ENCODE measurements around the gene C1orf159. TPM values are rescaled to one million over a fixed set of nuclear protein-coding genes. Genes with fewer than 3 reads are reported as not detected.
"Not testable (repeated sequence)": the region's sequence is repeated elsewhere in the genome, so short reads cannot be mapped to it uniquely, and the experiment has no call there.

Gene C1orf159
- total RNA-seq, 1 donor from 2014 or later = 11.4 TPM

DNA sequence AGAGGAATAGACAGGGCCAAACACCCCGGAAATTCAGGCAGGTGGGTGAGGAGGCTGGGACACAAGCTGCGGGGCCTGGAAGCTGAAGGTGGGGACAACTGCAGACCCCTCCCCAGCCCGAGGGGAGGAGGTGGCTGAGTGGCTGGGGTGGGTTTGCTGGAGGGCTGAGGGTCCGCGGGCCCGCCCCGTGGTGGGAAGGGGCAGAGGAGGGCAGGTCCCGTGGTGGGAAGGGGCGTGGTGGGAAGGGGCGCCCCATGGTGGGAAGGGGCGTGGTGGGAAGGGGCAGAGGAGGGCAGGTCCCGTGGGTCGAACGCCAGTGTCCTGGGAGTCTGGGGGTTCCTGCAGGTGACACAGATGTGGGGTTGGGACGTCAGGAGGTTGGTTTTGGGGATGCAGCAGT, 33.5 kb upstream of the C1orf159 start:
- DNase-seq = no peak

DNA sequence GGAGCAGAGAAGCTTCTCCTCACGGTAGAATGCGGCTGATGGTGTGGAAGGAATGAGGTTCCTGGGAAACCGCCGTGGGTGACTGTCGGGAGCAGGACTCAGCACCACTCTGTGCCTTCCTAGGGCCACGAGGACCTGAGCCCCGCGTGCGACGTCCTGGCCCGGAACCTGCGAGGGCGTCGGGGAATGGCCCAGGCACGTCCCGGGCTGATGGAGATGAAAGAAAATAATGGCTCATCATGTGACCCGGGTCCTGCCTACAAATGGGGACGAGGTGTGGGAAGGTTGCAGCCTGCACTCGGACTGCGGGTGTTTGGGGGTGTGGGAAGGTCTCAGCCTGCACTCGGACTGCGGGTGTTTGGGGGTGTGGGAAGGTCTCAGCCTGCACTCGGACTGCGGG, 32.7 kb upstream of the C1orf159 start:
- DNase-seq = no peak

DNA sequence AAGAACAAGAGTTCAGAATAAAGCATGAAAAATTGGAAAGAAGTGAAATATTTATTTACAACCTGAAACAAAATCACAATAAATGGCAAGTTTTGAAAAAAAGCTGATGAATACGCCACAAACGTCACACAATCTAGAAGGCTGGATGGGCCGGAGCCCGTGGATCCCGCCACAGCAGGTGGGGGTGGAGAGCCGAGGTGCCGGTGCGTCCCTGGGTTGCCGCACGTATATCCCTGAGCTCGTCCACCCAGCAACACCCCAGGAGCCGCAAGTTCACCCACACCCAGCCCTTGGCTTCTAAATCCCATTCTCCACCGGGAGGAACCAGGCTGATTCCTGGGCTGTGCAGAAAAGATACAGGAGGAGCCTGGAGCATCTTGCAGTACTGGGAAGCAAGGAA, 32.2 kb upstream of the C1orf159 start:
- DNase-seq = no peak

DNA sequence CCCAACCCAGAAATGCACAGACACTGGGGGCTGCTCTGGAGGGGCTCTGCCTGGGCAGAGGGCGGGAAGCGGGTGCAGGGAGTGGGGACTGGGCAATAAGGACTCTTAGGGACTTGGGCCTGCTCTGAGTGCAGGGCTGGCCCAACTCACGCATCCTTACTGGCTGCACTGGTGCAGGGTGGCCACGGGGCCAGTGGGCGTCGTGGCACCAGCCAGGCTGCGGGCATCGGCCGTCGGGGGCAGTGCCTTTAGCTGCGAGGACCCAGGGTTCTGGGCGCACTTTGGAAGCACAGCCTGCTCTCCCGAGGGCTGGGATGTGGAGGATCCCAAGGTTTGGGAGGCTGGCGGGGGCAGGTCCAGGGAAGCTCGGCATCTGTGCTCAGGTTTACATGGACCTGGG, 30.7 kb upstream of the C1orf159 start:
- no peak for DNase-seq

DNA sequence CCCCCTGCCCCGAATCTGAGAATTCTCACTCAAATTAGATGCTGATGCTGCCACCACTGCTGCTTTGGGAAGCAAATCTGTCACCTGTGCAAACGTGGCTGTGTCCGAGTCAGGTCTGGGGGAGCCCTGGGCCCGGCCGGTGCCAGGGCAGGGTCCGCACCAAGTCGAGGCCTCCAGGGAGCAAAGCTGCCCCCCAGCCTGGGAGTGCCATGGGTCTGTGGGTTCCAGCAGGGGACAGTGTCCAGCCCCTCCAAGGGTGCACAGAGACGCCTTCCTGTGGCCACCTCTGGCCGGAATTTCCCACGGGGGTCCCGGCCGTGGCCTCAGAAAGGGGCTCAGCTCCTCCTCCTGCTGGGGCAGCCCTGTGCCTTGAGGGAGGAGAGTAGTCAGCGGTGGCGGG, 30.1 kb upstream of the C1orf159 start:
- no peak for DNase-seq

DNA sequence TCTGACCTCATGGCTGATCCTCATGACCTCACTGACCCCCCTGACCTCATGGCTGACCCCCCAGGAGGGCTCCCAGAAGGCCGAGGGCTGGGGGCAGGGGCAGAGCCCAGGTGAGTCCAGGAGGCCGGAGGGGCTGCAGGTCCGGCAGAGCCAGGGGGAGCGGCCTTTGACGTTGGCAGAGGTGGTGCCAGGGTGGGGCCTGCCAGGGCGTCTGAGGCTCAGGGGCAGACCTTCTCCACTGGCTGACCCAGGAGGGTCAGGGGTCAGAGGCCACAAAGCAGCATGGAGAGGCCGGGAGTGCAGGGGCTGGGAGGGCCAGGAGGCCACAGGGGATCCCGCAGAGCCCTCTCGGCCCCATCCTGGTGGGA, 29.6 kb upstream of the C1orf159 start:
- no peak for DNase-seq

DNA sequence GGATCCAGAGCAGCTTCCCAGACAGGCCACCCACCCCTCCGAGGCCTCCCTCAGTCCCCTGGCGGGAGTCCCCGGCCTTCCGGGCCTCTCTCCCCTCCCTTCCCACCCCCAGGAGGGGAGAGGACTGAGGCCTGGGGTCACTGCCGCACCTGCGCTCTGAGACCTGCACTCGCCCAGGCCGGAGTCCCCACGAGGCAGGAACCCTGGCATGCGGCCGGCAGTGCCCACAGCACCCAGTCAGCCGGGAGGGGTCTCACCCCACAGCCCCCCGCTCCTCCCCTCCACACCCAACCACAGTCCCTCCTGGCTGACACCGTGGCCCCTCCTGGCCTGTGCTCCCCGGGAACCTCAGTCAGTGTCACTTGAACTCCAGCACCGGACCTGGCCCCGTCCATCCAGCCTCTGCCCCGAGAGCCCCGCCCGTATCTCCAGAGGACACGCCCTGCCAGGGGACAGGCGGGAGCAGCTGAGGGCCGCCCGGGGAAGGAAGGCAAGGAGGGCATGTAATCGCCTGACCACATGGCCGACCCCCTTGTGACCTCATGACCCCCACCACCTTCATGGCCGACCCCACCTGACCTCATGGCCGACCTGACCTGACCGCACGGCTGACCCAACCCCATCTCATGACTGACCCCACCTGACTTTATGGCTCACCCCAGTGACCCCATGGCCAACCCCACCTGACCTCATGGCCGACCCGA, 29.1 kb upstream of the C1orf159 start:
- no peak for DNase-seq

DNA sequence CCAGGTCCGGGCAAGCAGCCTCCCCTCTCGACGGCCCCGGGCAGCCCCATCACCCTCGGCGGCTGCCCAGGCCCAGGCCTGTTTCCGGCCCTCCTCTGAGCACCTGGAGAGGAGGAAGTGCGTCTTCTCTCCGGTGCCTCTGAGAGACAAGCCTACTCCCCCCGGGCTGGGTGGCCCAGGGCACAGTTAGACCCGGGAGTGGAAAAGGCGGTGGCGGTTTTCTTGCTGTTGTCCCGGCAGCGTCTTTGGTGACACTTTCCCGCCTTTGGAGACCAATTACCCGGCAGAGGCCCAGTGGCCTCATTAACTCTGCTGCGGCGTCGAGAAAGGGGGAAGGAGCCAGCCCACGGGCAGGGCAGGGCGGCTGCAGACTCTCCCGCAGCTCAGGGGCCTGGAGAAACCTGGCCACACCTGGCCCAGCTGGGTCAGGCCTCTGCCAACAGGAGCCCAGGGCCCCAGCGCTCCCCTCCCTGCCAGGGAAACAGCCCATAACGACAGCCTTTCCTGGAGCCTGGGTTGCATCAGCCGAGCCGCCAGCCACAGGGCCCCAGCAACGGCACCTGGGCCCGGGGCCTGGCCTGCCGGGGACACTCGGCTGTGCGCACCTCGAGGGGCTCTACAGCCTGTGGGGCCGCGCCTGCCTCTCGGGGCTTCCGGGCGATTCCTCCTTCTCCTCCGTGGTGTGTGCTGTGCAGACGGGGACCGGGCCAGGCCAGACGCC, 28.4 kb upstream of the C1orf159 start:
- no peak for DNase-seq

DNA sequence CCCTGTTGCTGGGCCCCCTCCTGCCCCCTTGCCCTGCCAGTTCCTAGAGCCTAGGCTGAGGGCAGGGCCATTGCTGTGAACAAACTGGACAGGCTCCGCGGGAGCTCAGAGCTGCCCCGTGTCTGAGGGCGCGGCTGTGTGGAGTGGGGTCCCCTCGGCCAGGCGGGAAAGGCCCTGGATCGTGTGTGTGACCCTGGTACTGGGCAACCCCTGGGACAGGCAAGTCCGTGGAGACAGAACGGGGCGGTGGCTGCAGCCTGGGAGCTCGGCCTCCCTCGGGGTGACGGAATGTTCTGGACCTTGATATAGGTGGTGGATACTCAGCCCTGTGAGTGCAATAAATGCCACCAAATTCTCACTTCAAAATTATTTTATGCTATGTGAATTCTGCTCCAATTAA, 27.7 kb upstream of the C1orf159 start:
- no peak for DNase-seq

DNA sequence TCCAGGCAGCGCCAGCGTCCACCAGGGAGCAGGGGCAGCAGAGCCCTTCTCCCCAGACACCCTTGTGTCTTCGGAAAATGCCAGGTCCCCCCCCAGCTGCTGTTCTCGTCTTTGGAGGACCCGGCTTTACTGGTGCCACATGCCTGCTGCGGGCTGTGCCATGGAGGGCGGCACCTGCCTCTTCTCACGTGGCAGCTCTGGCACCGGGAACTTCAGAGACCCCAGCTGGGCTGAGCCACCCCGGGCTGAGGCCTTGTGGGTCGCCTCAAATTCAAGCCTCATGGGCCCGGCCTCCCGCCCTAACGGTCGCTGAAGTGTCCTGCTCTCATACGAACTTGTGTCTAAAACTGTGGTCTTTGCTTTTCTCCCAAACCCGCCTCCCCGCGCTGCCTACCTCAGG, 27.0 kb upstream of the C1orf159 start:
- no peak for DNase-seq

DNA sequence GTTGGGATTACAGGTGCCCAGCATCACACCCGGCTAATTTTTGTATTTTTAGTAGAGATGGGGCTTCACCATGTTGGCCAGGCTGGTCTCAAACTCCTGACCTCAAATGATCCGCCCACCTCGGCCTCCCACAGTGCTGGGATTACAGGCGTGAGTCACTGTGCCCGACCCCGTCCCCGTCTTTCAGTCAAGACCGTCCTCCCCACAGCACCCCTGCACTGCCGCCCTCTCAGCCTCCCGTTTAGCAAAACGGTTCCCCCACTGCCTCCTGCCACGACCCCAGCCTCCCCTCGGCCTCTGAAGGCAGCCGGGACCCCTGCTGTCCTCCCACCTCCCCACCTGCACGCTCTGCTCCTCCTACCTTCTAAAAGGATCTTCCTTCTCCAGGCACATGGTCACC, 26.5 kb upstream of the C1orf159 start:
- DNase-seq = not testable (repeated sequence)

DNA sequence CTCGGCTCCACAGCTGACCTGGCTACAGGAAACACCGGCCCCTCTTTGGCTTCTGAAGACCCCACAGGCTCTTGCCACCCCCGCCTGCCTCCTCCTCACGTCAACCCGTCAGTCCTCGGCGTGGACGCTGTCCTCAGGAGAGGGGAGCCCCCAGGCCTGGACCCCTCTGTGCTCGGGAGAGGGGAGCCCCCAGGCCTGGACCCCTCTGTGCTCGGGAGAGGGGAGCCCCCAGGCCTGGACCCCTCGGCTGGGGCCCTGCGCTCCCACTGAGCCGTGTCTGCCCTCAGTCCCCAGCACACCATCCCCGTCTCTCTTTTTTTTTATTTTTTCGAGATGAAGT, 26.0 kb upstream of the C1orf159 start:
- no peak for DNase-seq

DNA sequence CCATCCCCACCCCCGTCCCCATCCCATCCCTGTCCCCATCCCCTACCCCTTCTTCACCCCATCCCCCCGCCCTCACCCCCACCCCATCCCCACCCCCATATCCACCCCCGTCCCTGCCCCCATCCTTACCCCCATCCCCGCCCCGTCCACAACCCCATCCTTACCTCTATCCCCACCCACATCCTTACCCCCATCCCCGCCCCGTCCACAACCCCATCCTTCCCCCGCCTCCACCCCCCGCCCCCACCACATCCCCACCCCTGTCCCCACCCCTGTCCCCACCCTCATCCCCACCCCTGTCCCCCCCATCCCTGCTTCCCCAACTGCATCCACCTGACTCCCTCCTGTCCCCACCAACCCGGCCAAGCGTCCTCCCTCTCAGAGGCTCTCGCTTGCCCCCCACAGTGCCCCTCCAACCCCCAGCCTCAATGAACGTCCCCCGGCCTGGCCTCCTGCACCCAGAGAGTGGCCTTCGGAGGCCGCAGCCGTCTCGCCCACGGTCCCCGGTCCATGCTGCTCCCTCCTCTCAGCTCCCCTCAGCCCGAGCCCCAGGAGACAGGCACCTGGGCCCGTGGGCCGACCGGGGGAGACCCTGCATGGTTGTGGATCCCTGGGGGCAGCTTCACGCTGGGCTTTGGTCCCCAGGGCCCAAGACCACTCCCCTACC, 25.5 kb upstream of the C1orf159 start:
- no peak for DNase-seq

DNA sequence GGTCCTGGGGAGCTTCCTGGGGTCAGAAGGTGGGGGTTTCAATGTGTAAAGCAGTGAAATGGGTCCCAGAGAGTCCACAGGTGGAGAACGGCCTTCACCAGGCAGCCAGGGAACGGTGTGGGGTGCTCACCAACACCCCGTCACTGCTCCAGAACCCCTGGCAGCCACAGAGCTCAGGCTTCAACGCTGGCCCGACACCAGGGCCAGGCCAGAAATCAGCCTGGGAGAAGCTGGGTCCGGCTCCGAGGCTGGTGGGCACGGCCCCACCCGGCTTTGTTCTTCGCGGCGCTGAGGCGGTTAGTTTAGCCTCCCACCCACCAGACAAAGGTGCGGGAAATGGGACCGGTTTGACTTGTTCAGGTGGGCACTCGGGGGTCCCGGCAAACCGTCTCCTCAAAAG, 24.8 kb upstream of the C1orf159 start:
- DNase-seq = no peak

DNA sequence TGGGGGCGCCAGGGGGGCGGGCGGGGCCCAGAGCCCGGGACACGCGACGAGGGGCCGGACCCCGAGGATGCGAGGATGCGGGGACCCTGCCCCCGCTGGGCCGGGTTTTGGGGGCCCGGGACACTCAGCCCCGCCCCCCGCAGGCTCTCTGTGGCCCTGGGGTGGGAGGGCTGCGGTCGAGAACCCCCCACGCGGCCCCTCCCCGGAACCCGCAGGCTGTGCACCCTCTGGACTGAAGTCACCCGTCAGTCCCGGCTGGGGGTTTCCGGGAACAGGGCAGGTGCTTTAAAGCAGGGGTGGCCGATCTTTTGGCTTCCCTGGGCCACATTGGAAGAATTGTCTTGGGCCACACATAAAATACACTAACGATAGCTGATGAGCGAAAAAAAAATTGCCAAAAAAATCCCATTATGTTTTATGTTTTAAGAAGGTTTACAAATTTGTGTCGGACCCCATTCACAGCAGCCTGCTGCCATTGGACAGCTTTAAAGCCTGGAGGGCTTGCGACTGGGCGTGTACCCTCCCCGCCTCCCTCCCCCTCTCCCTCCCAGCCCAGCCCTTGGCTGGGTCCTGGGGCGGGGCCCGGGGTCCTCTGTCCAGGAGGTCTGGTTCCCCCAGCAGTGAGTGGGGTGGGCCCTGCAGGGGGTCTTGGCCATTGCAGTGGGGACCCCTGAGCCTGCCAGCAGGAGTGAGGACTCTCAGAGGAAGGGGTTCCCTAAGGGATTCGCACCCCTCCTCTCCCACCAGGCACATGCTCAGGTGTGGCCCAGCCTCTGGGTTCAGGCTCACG, 21.6 kb upstream of the C1orf159 start:
- DNase-seq = no peak

DNA sequence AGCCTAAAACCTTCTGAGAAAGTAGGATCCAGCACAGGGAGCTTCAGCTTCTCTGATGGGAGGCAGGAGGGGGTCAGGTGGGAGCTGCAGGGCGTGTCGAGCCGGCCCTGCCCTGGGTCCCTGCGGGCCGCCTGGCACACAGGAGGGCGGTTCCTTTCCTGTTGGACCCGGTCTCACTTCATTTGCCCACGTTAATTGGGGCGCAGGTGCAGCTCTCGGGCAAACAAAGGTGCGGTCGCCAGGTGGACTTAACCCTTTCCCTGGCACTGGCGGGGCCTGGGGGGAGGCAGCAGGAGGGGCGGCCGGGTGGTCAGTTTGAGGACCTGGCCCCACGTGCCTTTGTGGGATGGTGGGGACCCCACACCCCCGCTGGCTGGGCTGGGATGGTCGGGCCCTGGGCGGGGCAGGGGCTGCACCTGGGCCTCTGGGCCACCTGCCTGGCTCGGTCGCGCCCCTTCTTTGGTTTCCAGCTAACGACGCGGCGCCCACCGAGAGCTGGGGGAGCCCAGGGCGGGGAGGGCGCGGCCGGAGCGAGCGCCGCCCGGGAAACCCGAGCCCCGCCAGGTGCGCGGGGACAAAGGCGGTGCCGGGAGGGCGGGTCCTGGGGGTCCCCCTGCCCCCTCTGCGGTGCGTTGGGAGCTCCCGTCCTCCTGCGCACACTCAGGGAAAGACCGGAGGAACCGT, 20.8 kb upstream of the C1orf159 start:
- no peak for DNase-seq

DNA sequence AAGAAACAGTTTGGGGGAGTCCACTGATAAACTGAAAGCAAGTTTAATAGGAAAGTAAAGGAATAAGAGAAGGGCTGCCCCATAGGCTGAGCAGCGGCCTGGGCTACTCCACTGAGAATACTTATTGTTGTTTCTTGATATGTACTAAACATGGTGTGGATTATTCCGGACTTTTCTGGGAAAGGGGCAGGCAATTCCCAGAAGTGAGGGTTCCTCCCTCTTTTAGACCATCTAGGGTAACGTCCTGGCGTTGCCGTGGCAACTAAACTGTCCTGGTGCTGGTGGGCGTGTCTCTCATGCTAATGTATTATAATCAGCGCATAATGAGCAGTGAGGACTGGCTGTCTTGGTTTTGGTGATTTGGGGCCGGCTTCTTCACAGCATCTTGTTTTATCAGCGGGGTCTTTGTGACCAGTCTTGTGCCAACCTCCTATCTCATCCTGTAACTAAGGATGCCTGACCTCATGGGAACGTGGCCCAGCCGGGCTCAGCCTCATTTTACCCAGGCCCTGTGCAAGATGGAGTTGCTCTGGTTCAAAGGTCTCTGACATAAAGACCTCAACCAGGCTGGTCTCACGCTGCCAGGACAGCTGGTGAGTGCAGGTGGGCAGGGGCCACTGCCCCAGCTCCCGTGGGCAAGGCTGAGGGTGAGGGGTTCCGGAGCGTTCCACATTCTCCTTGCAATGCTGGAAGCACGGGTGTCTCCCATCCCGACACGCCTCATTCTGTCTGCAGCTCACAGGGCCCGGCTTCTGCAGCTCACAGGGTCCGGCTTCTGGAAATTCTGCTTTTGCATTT, 19.6 kb upstream of the C1orf159 start:
- DNase-seq = no peak

DNA sequence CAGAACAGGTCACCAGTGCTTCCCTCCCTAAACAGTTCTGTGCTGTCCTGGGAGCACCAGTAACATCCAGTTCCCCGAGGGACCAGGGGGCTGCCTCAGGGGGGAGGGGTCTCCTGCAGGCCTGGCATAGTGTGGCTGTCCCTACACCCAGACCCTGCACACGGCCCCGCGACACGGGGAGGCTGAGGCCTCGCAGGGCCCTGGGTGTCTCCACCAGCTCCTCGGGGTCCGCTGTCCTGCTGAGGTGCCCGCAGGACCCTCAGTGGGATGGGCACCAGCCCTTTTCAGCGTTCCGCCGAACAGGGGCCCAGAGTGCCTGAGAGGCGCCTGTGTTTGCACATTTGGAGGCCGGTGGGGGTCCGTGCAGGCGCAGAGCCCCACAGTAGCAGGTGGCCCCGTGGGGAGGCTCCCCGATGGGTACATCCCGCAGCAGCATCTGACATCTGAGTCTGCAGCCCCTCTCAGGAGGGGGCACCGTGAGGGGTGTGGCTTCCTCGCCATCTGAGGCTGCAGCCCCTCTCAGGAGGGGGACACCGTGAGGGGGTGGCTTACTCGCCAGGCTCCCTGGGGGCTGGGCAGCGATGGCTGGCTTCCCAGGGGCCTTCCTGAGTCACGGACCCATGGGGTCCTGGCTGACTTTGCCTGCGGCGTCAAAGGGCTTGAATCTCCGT, 18.5 kb upstream of the C1orf159 start:
- no peak for DNase-seq

DNA sequence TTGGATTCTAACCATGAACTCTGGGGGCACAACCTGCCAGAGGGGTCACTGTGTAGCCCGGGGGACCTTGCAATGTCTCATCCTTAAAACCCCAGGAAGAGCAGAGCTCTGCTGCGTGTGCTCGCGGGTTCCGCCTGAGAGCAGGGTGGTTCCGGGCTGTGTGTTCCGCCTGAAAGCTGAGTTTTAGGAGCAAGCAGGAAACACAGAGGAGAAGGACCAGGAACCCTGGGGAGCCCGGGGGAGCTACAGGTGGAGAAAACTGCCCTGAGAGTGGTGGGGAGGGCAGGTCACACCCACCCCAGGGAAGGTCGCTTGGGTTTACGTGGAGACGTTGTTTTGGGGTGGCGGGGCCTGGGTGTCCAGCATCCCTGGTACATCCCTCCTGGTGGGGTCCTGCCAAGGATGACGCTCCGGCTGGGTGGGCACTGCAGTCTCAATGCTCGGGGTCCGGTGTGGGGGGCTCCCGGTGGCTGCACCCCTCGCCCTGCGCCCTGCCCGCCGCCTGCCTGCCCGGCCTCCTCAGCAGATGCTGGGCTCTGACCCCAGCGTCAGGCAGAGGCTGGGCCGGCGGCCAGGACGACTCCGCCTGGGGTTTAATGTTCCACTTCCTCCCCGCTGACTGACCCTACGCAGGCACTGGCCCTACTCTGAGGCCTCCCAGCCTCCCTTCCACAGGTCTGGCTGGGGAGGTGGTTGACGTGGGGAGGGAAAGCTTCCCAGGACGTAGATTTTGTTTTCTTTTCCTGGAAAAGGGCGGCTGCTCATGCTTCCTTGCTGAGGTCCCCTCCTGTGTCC, 17.3 kb upstream of the C1orf159 start:
- DNase-seq = peak; percentile 32
